Caco-2 (cell line): ENCODE data around the gene SPTSSB. TPM values are rescaled to one million over a fixed set of nuclear protein-coding genes. Genes with fewer than 3 reads are reported as not detected.
A peak's percentile ranks its signal among the peaks of the same experiment; 100 is the strongest.

Experiments used
- BruUV-seq: library from RNA; stranded (reverse); fragments of 400-500 nt; replicated peaks from 2 replicates; lab custom pipeline; 2021; lab: Mats Ljungman, UMichigan
- CTCF ChIA-PET: fragments of 300-600 bp; sonication (Branson Sonifier 250); formaldehyde crosslinking; loops from one replicate; lab custom pipeline; 2022; ENCODE audit warnings: antibody characterized with exemption; lab: Charles Lee
- POLR2A ChIA-PET: fragments of 300-600 bp; sonication (Branson Sonifier 250); formaldehyde crosslinking; loops from one replicate; lab custom pipeline; 2022; ENCODE audit warnings: antibody characterized with exemption; lab: Charles Lee
- DNase-seq, 2 experiments: peaks; one replicate each; pipeline versions ENCODE4 v3.0.0 to v3.0.0-alpha.2; 2020 to 2022
- H3K27me3 ChIP-seq: replicated peaks from 2 replicates; pipeline ENCODE4 v1.6.0; 2011; ENCODE audit warnings: low read length; ENCODE audit not compliant: control insufficient read depth, insufficient read depth
- H3K36me3 ChIP-seq: 2 replicates; pipeline ENCODE4 v1.5.1; 2011; ENCODE audit warnings: low read length; ENCODE audit not compliant: control insufficient read depth, insufficient read depth
- H3K4me1 ChIP-seq: fragments of 250-450 bp; sonication (Bioruptor Pico); 2 replicates; pipeline ENCODE4 v1.5.1; 2020; ENCODE audit warnings: mild to moderate bottlenecking
- H3K4me3 ChIP-seq: 2 replicates; pipeline ENCODE4 v1.5.1; 2011; ENCODE audit warnings: low read depth, mild to moderate bottlenecking, control low read depth, low read length
- H3K9me3 ChIP-seq: fragments of 250-450 bp; sonication (Bioruptor Pico); 2 replicates; pipeline ENCODE4 v1.5.1; 2020; ENCODE audit warnings: mild to moderate bottlenecking, moderate library complexity
- H3K27ac Mint-ChIP-seq: one replicate; pipeline ENCODE4 v1.8.0; 2022; ENCODE audit warnings: mixed read lengths; ENCODE audit not compliant: unreplicated experiment
- H3K27me3 Mint-ChIP-seq: one replicate; pipeline ENCODE4 v1.8.0; 2022; ENCODE audit warnings: mixed read lengths; ENCODE audit not compliant: insufficient read depth, unreplicated experiment
- H3K36me3 Mint-ChIP-seq: one replicate; pipeline ENCODE4 v1.8.0; 2022; ENCODE audit warnings: mild to moderate bottlenecking, mixed read lengths; ENCODE audit not compliant: insufficient read depth, unreplicated experiment
- H3K4me1 Mint-ChIP-seq: one replicate; pipeline ENCODE4 v1.8.0; 2022; ENCODE audit warnings: low read depth, mixed read lengths; ENCODE audit not compliant: unreplicated experiment
- H3K4me3 Mint-ChIP-seq: one replicate; pipeline ENCODE4 v1.8.0; 2022; ENCODE audit warnings: mild to moderate bottlenecking, moderate library complexity, mixed read lengths; ENCODE audit not compliant: unreplicated experiment
- H3K9me3 Mint-ChIP-seq: one replicate; pipeline ENCODE4 v1.8.0; 2022; ENCODE audit warnings: mixed read lengths; ENCODE audit not compliant: unreplicated experiment
- intact Hi-C: fragments of 100-400 bp; cut with micrococcal nuclease; formaldehyde crosslinking; loops from one replicate; pipeline ENCODE4 v1.10.0; 2022; ENCODE audit not compliant: unreplicated experiment
- total RNA-seq: library from RNA; stranded (reverse); gene quantifications from 2 replicates; pipeline ENCODE4 v1.2.3, GENCODE V29; 2022
- TF ChIP-seq, protein P1 (sequence below), 2 experiments: fragments of 200-600 bp in 1 of 2; IDR thresholded peaks; 1 replicate in 1 of 2; 2 replicates in 1 of 2; pipeline versions ENCODE4 v1.5.1 to v1.8.0; 2011 to 2022; ENCODE audit warnings: antibody characterized with exemption in 1 of 2, control low read depth in 1 of 2, inconsistent platforms in 1 of 2, low read depth in 1 of 2, low read length in 1 of 2, mild to moderate bottlenecking in 1 of 2, moderate library complexity in 1 of 2; ENCODE audit not compliant: insufficient read depth in 1 of 2, severe bottlenecking in 1 of 2, unreplicated experiment in 1 of 2

The SPTSSB gene
- total RNA-seq, 1 experiment from 2014 or later, result 51.6 TPM

DNA sequence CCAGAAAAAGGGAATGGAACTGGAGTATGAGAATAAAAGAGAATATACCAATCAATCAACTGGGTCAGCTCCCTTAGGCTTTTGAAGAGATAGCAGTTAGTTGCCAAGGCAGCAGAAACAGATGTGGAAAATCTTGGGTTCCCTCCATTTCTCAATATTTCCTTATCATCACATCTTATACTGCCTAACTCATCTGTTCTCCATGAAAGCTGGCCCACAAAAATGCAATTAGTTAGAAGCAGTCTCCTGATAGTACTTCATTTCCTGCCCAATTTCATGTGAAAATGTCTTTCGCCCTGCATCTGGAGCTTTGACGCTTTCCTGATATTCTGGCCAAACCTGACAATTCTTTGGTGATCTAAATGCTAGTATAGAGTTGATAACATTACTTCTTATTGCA is 30.1 kb upstream of the SPTSSB start:
- Mint-ChIP-seq H3K27ac (no peak overlapping the region), H3K4me1 (peaks cover 25% of the 10 kb centered on the region), H3K4me3 (no peak overlapping the region), H3K36me3 (no peaks in the 10 kb centered on the region), H3K27me3 (no peaks in the 10 kb centered on the region), H3K9me3 (no peaks in the 10 kb centered on the region)
- Histone ChIP-seq H3K4me1 (peaks cover 16% of the 10 kb centered on the region), H3K4me3 (no peak overlapping the region), H3K27me3 (no peaks in the 10 kb centered on the region), H3K9me3 (no peaks in the 10 kb centered on the region; the same call in none of the 2 replicates), H3K36me3 (no peaks in the 10 kb centered on the region)
- ChIA-PET CTCF (no interaction called here), POLR2A (no interaction called here)
- no peak for DNase-seq
- TF ChIP-seq, protein P1, sequence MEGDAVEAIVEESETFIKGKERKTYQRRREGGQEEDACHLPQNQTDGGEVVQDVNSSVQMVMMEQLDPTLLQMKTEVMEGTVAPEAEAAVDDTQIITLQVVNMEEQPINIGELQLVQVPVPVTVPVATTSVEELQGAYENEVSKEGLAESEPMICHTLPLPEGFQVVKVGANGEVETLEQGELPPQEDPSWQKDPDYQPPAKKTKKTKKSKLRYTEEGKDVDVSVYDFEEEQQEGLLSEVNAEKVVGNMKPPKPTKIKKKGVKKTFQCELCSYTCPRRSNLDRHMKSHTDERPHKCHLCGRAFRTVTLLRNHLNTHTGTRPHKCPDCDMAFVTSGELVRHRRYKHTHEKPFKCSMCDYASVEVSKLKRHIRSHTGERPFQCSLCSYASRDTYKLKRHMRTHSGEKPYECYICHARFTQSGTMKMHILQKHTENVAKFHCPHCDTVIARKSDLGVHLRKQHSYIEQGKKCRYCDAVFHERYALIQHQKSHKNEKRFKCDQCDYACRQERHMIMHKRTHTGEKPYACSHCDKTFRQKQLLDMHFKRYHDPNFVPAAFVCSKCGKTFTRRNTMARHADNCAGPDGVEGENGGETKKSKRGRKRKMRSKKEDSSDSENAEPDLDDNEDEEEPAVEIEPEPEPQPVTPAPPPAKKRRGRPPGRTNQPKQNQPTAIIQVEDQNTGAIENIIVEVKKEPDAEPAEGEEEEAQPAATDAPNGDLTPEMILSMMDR (IDR thresholded peaks at IDR 0.05; ENCODE audit: insufficient read depth in 1 of 2, low read depth in 1 of 2, low read length in 1 of 2, severe bottlenecking in 1 of 2, unreplicated experiment in 1 of 2), result no peak
- no TSS peak for BruUV-seq
- intact Hi-C loops, result no loop called here

DNA sequence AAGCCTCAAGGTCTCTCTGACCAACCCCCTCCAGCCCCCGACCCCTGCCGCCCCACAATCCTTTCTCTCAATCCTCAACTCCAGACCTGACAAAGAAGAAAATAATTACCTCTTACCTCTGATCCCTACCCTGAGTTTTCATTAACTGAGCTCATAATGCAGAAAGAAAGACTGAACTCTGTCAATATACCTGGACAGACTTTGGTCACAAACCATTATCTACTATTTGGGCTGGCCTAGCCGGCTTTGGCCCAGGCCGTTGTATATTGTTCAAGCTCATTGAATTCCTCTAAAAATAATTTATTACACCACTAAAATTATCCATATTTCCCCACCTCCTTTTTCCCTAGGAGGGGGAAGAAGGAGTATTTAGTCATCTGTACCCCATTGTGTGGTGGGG is 29.3 kb upstream of the SPTSSB start:
- DNase-seq, result no peak
- Histone ChIP-seq H3K9me3 (no peaks in the 10 kb centered on the region; the same call in none of the 2 replicates), H3K4me3 (no peak overlapping the region), H3K4me1 (peaks cover 8% of the 10 kb centered on the region), H3K27me3 (no peaks in the 10 kb centered on the region), H3K36me3 (no peaks in the 10 kb centered on the region)
- ChIA-PET CTCF (interaction anchor here (1.0 kb wide), 1 partner anchor 28 kb away, joined by 3 read pairs; no protein-coding TSS in a partner anchor), POLR2A (interaction anchor here (0.6 kb wide), 1 partner anchor 837 kb away, joined by 5 read pairs; no protein-coding TSS in a partner anchor)
- no peaks in the 10 kb centered on the region for H3K36me3 Mint-ChIP-seq
- no peak overlapping the region for H3K4me3 Mint-ChIP-seq
- TF ChIP-seq, protein P1 (IDR thresholded peaks at IDR 0.05; ENCODE audit: insufficient read depth in 1 of 2, low read depth in 1 of 2, low read length in 1 of 2, severe bottlenecking in 1 of 2, unreplicated experiment in 1 of 2), result no peak
- no peak overlapping the region for H3K27ac Mint-ChIP-seq
- H3K9me3 Mint-ChIP-seq, result no peaks in the 10 kb centered on the region
- H3K27me3 Mint-ChIP-seq, result no peaks in the 10 kb centered on the region
- H3K4me1 Mint-ChIP-seq, result peaks cover 28% of the 10 kb centered on the region
- BruUV-seq, result no TSS peak
- intact Hi-C loops, result no loop called here

GRCh38 chr3:161395115-161396012 is 24.0 kb upstream of the SPTSSB start:
- intact Hi-C loops, result loop anchor here (1.0 kb wide), 2 partner anchors 12 to 24 kb away; partner anchors contain the start of gene SPTSSB
- Histone ChIP-seq H3K4me3 (no peak overlapping the region), H3K36me3 (no peaks in the 10 kb centered on the region), H3K27me3 (no peaks in the 10 kb centered on the region), H3K9me3 (no peaks in the 10 kb centered on the region), H3K4me1 (peaks cover 32% of the 10 kb centered on the region)
- ChIA-PET POLR2A (interaction anchor here (0.8 kb wide), 1 partner anchor 11 kb away, joined by 4 read pairs; no protein-coding TSS in a partner anchor), CTCF (interaction anchor here (0.8 kb wide), 1 partner anchor 24 kb away, joined by 3 read pairs; the partner anchor contains the start of gene SPTSSB)
- Mint-ChIP-seq H3K27ac (peak overlapping the region; percentile 64), H3K4me3 (peak overlapping the region; percentile 5), H3K27me3 (no peaks in the 10 kb centered on the region), H3K9me3 (no peaks in the 10 kb centered on the region), H3K4me1 (peaks cover 39% of the 10 kb centered on the region), H3K36me3 (no peaks in the 10 kb centered on the region)
- TF ChIP-seq, protein P1 (IDR thresholded peaks at IDR 0.05; ENCODE audit: insufficient read depth in 1 of 2, low read depth in 1 of 2, low read length in 1 of 2, severe bottlenecking in 1 of 2, unreplicated experiment in 1 of 2), result no peak
- no peak for DNase-seq
- no TSS peak for BruUV-seq
